PC-3 (cell line): ENCODE results near the gene IL5RA.

Experiments used
- CTCF ChIP-seq: fragments of 300-600 bp; sonication (generic); conservative IDR thresholded peaks from 2 replicates; pipeline ENCODE4 v1.5.1; 2017; ENCODE audit warnings: antibody characterized with exemption, low read depth, mild to moderate bottlenecking, low read length
- EZH2 ChIP-seq: fragments of 300-600 bp; sonication (generic); IDR thresholded peaks from one replicate; pipeline ENCODE4 v1.6.1; 2017; ENCODE audit warnings: antibody characterized with exemption, mild to moderate bottlenecking, low read length; ENCODE audit not compliant: unreplicated experiment

- TF ChIP-seq CTCF = no peak
- TF ChIP-seq EZH2 = no peak
These were observed 43.3 kb downstream of the IL5RA start for GRCh38 chr3:3066910-3067309.
